Gastroesophageal sphincter (tissue), 4 donors: ENCODE measurements around the gene ACAN. TPM values are rescaled to one million over a fixed set of nuclear protein-coding genes. Genes with fewer than 3 reads are reported as not detected.

Experiments
- ATAC-seq: fragments of 150-250 bp; one replicate; pipeline ENCODE4 v1.9.1; 2016; ENCODE audit warnings: mild to moderate bottlenecking, moderate library complexity
- H3K27ac ChIP-seq, 4 donors: fragments of 200-600 bp; sonication (generic) in 3 of 4; 1 replicate in 3 of 4; 2 replicates in 1 of 4; pipeline ENCODE4 v1.5.1; 2016 to 2019
- H3K27me3 ChIP-seq: fragments of 200-600 bp; sonication (generic); one replicate; pipeline ENCODE4 v1.5.1; 2019
- H3K36me3 ChIP-seq, 2 donors: fragments of 200-600 bp; sonication (generic); one replicate each; pipeline ENCODE4 v1.5.1; 2019; ENCODE audit warnings: control low read depth in 1 of 2
- H3K4me1 ChIP-seq, 3 donors: fragments of 200-600 bp; sonication (generic); 1 replicate in 2 of 3; 2 replicates in 1 of 3; pipeline ENCODE4 v1.5.1; 2016 to 2019; ENCODE audit warnings: control low read depth in 2 of 3
- H3K4me3 ChIP-seq, 2 donors: fragments of 200-600 bp; sonication (generic); one replicate each; pipeline ENCODE4 v1.5.1; 2019; ENCODE audit warnings: mild to moderate bottlenecking in 1 of 2, moderate library complexity in 1 of 2
- H3K9me3 ChIP-seq, 3 donors: fragments of 200-600 bp; sonication (generic); one replicate each; pipeline ENCODE4 v1.5.1; 2017 to 2019; ENCODE audit warnings: control low read depth in 2 of 3
- EP300 ChIP-seq: sonication (generic); formaldehyde crosslinking; IDR thresholded peaks from one replicate; pipeline ENCODE4 v1.6.1; 2017; ENCODE audit warnings: antibody characterized with exemption, mild to moderate bottlenecking
- POLR2A ChIP-seq, 2 donors: fragments of 450-650 bp; IDR thresholded peaks; one replicate each; pipeline ENCODE4 v1.6.1; 2017; ENCODE audit warnings: antibody characterized with exemption in 2 of 2, mild to moderate bottlenecking in 2 of 2, moderate library complexity in 1 of 2
- POLR2AphosphoS5 ChIP-seq: sonication (generic); formaldehyde crosslinking; IDR thresholded peaks from one replicate; pipeline ENCODE4 v1.6.1; 2017; ENCODE audit warnings: antibody characterized with exemption
- WGBS, 2 donors: methylation state at CpG; one replicate each; pipeline ENCODE4 v1.1.5; 2018; ENCODE audit warnings: low coverage in 1 of 2; 5-methylcytosine and 5-hydroxymethylcytosine counted together
- total RNA-seq, 4 donors: library from RNA; depleted of rRNA; stranded (reverse); fragments of >200 nt; gene quantifications; one replicate each; pipeline ENCODE4 v1.1.0, GENCODE V29; 2016
- TF ChIP-seq, protein P1 (sequence below), 4 experiments: fragments of 200-600 bp in 2 of 4; fragments of 450-650 bp in 2 of 4; sonication (generic) in 1 of 4; IDR thresholded peaks; one replicate each; pipeline ENCODE4 v1.5.1; 2017 to 2019; ENCODE audit warnings: antibody characterized with exemption in 4 of 4, mild to moderate bottlenecking in 2 of 4, moderate library complexity in 2 of 4

Gene ACAN
- total RNA-seq, 4 donors from 2014 or later, result 0.04 to 0.17 (median 0.13) TPM; not detected in 1

DNA sequence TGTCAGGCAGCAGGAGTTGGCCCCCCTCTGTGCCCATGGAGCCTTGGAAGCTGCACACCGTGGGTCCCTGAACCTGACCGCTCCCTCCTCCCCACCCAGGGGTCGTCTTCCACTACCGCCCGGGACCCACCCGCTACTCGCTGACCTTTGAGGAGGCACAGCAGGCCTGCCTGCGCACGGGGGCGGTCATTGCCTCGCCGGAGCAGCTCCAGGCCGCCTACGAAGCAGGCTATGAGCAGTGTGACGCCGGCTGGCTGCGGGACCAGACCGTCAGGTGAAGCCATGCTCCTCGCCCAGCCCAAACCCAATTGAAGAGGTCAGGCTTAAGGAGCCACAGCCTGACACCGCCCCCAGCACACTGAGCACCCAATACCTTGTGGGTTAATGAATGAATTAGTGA lies 43.9 kb downstream of the ACAN start:
- WGBS, 2 donors, result 100% methylated on average over 3 of the region's 20 CpGs; no CpG with 5 or more reads in 1 of the 2 donors
- no peak overlapping the region for H3K4me3 ChIP-seq
- ATAC-seq, result no peak
- no peaks in the 10 kb centered on the region for H3K4me1 ChIP-seq
- H3K27me3 ChIP-seq, result peaks cover 18% of the 10 kb centered on the region
- TF ChIP-seq POLR2AphosphoS5, result no peak
- TF ChIP-seq POLR2A (IDR thresholded peaks at IDR 0.05), result no peak
- TF ChIP-seq EP300, result no peak
- TF ChIP-seq, protein P1, sequence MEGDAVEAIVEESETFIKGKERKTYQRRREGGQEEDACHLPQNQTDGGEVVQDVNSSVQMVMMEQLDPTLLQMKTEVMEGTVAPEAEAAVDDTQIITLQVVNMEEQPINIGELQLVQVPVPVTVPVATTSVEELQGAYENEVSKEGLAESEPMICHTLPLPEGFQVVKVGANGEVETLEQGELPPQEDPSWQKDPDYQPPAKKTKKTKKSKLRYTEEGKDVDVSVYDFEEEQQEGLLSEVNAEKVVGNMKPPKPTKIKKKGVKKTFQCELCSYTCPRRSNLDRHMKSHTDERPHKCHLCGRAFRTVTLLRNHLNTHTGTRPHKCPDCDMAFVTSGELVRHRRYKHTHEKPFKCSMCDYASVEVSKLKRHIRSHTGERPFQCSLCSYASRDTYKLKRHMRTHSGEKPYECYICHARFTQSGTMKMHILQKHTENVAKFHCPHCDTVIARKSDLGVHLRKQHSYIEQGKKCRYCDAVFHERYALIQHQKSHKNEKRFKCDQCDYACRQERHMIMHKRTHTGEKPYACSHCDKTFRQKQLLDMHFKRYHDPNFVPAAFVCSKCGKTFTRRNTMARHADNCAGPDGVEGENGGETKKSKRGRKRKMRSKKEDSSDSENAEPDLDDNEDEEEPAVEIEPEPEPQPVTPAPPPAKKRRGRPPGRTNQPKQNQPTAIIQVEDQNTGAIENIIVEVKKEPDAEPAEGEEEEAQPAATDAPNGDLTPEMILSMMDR (IDR thresholded peaks at IDR 0.05), result no peak
- H3K9me3 ChIP-seq, result no peaks in the 10 kb centered on the region
- H3K36me3 ChIP-seq, result no peaks in the 10 kb centered on the region
- H3K27ac ChIP-seq, result no peak overlapping the region

DNA sequence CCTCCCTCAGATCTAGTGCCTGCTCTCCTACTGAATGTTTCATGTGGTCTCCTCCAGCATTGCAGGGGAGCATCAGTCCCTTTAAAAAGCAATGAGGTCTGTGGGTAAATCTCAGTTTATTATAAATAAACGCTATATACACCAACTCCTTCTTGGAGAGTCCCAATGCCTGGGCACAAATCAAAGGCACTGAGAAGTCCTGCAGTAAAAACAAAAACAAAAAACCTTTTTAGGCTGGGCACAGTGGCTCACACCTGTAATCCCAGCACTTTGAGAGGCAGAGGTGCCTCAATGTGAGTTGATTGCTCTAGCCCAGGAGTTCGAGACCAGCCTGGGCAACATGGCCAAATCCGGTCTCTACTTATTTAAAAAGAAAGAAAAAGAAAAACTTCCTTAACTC lies 45.0 kb downstream of the ACAN start:
- no peak for ATAC-seq
- TF ChIP-seq, protein P1 (IDR thresholded peaks at IDR 0.05), result no peak
- TF ChIP-seq POLR2AphosphoS5 (no peak), POLR2A (IDR thresholded peaks at IDR 0.05) (no peak), EP300 (no peak)
- WGBS, 2 donors, result 93 to 95% methylated on average over 3 of the region's 3 CpGs
- Histone ChIP-seq H3K9me3 (no peaks in the 10 kb centered on the region), H3K4me1 (no peaks in the 10 kb centered on the region), H3K27ac (no peak overlapping the region), H3K4me3 (no peak overlapping the region), H3K36me3 (no peaks in the 10 kb centered on the region), H3K27me3 (peaks cover 24% of the 10 kb centered on the region)

DNA sequence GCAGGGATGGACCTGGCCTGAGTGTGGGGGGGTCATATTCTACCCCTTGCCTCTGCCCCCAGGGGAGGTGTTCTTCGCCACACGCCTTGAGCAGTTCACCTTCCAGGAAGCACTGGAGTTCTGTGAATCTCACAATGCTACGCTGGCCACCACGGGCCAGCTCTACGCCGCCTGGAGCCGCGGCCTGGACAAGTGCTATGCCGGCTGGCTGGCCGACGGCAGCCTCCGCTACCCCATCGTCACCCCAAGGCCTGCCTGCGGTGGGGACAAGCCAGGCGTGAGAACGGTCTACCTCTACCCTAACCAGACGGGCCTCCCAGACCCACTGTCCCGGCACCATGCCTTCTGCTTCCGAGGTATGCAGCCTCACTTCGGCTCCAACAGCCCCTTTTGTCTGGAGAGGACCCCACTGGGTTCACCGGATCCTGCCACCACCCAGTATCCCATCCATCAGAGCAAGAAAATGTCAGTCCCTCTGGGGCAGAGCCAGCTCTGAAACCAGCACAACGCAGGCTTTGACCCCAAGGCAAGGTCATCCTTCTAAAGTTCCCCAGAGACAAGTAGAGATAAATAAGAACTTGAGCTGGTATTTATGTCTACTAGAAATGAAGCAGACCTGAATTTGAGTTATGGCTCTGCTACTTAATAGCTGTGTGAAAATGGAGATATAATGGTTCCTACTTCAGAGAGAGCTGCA lies 46.3 kb downstream of the ACAN start:
- Histone ChIP-seq H3K4me1 (no peaks in the 10 kb centered on the region), H3K27me3 (peaks cover 38% of the 10 kb centered on the region), H3K27ac (no peak overlapping the region), H3K36me3 (no peaks in the 10 kb centered on the region), H3K9me3 (no peaks in the 10 kb centered on the region), H3K4me3 (no peak overlapping the region)
- ATAC-seq, result no peak
- TF ChIP-seq, protein P1 (IDR thresholded peaks at IDR 0.05), result no peak
- TF ChIP-seq POLR2AphosphoS5 (no peak), EP300 (no peak), POLR2A (IDR thresholded peaks at IDR 0.05) (no peak)
- 4 to 50% methylated on average over 1 to 3 of the region's 22 CpGs for WGBS, 2 donors

DNA sequence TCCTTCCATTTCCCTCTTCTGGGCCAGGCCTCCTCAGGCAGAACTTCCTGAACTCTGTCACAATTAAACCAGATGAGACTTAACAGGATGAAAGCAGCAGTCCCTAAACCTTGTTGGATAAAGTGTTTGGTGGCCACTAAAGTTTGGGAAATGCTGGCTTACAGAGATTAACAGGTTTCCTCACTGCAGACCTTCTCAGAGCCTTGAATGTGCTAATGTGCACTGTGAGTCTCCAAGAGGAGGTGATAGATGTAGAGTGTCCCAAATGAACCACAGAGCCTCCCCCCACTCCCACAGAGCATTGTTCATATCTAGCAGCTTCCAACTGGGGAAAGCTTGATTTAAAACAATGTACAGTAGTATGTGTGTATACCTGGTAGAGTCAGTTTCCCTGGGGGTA lies 49.2 kb downstream of the ACAN start:
- Histone ChIP-seq H3K4me1 (no peaks in the 10 kb centered on the region), H3K27me3 (peaks cover 53% of the 10 kb centered on the region), H3K4me3 (no peak overlapping the region), H3K27ac (no peak overlapping the region), H3K36me3 (no peaks in the 10 kb centered on the region), H3K9me3 (no peaks in the 10 kb centered on the region)
- no peak for ATAC-seq
- TF ChIP-seq POLR2AphosphoS5 (no peak), EP300 (no peak), POLR2A (IDR thresholded peaks at IDR 0.05) (no peak)
- TF ChIP-seq, protein P1 (IDR thresholded peaks at IDR 0.05), result no peak

DNA sequence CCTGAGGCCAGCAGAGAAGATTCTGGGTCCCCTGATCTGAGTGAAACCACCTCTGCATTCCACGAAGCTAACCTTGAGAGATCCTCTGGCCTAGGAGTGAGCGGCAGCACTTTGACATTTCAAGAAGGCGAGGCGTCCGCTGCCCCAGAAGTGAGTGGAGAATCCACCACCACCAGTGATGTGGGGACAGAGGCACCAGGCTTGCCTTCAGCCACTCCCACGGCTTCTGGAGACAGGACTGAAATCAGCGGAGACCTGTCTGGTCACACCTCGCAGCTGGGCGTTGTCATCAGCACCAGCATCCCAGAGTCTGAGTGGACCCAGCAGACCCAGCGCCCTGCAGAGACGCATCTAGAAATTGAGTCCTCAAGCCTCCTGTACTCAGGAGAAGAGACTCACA lies 55.7 kb downstream of the ACAN start:
- H3K9me3 ChIP-seq, result no peaks in the 10 kb centered on the region
- H3K36me3 ChIP-seq, result no peaks in the 10 kb centered on the region
- H3K4me1 ChIP-seq, result no peaks in the 10 kb centered on the region
- peaks cover 38% of the 10 kb centered on the region for H3K27me3 ChIP-seq
- no peak overlapping the region for H3K4me3 ChIP-seq
- no peak overlapping the region for H3K27ac ChIP-seq
- ATAC-seq, result no peak
- 80% methylated on average over 2 of the region's 11 CpGs; no CpG with 5 or more reads in 1 of the 2 donors for WGBS, 2 donors
- TF ChIP-seq POLR2A (IDR thresholded peaks at IDR 0.05), result no peak
- TF ChIP-seq, protein P1 (IDR thresholded peaks at IDR 0.05), result no peak
- no peak for TF ChIP-seq POLR2AphosphoS5
- TF ChIP-seq EP300, result no peak
